ENCODE results near the gene ARF3. TPM values are rescaled to one million over a fixed set of nuclear protein-coding genes. Genes with fewer than 3 reads are reported as not detected.

Gene ARF3
- total RNA-seq, 2 experiments from 2014 or later, result 58.3 to 67.6 TPM

GRCh38 chr12:48960834-48961233 lies 3.5 kb upstream of the ARF3 start:
- no peak for TF ChIP-seq CTCF (IDR thresholded peaks at IDR 0.05)
- no peak for ATAC-seq
- POLR2A ChIA-PET, result interaction anchor here (2.2 kb wide), 1 partner anchor 17 kb away, joined by 6 read pairs; the partner anchor contains the start of gene WNT1
- Mint-ChIP-seq H3K27ac (no peak overlapping the region), H3K4me1 (ENCODE audit: low read depth) (peaks cover 15% of the 10 kb centered on the region), H3K9me3 (no peaks in the 10 kb centered on the region), H3K27me3 (peaks cover 7% of the 10 kb centered on the region), H3K36me3 (ENCODE audit: low read depth) (no peaks in the 10 kb centered on the region), H3K4me3 (no peak overlapping the region)
- CTCF ChIA-PET, result interaction anchor here (51.8 kb wide), 1 partner anchor 36 kb away, joined by 896 read pairs; the partner anchor contains the start of gene DDN
- no peak for DNase-seq
- intact Hi-C loops (cut with micrococcal nuclease), result no loop called here

DNA sequence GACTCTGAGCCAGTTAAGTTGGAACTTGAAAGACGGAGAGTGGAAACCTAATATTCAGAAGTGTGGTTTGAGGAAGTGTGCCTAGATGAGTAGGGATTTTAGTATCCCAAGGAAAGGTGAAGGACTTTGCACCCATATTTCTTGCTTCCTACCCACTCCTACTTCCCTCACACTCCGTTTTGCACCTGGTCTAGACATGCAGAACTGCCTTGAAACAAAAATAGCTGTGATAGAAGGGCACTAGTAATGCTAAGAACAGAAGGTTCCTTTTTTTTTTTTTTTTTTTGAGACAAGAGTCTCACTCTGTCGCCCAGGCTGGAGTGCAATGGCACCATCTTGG lies 732 bp upstream of the ARF3 start:
- Mint-ChIP-seq H3K9me3 (no peaks in the 10 kb centered on the region), H3K4me3 (peak overlapping the region; percentile 96), H3K27me3 (peaks cover 7% of the 10 kb centered on the region), H3K27ac (no peak overlapping the region), H3K36me3 (ENCODE audit: low read depth) (peaks cover 1% of the 10 kb centered on the region), H3K4me1 (ENCODE audit: low read depth) (peaks cover 25% of the 10 kb centered on the region)
- POLR2A ChIA-PET, result interaction anchor here (0.7 to 2.0 kb wide), 8 partner anchors 10 to 173 kb away, joined by 3 to 14 read pairs (median 4); partner anchors contain the start of genes FKBP11 and TUBA1B
- CTCF ChIA-PET, result interaction anchor here (0.9 to 51.8 kb wide), 15 partner anchors 11 to 130 kb away, joined by 3 to 896 read pairs (median 5); partner anchors contain the start of genes DDN, RHEBL1, WNT1 and WNT10B
- ATAC-seq, result no peak
- intact Hi-C loops (cut with micrococcal nuclease), result no loop called here
- TF ChIP-seq CTCF (IDR thresholded peaks at IDR 0.05), result no peak
- DNase-seq, result no peak

DNA sequence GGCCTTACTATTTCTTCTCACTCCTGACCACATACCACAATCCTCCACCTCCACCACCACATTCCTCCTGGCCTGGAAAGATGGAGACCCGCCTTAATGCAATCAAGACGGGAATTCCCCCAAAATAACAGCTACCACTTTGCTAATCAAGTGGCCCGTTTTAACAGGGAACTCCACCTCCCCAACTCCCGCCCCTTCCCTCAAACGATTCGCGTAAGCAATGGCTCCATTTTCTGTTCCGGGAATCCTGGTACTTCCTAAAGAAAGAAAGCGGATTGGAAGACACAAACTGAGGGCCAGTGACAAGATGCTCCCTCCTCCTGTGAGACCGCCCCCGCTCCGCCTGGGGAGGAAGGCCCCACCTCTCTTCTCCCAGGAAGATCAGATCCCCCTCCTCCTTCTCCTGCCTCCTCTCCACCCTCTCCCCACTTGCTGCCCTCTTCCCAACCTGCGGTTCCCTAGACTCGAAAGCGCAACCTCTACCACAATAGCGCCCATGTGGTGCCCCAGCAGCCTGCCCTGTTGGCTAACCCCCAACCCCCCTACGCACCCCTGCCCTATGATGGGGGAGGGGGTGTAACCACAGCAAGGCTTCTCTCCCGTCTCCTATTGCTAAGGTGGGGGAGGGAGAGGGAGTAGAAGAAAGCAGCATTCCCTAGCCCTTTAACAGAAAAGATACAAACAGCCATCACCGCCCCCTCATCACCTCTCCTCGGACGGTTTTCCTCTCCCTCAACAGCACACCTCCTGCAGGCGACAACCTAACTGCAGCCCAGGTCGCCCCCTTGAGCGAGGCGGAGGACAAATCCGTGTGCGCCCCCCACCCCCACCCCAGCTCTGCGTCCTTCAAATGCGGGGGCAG lies 777 bp downstream of the ARF3 start:
- intact Hi-C loops (cut with micrococcal nuclease), result no loop called here
- CTCF ChIA-PET, result interaction anchor here (0.6 to 51.8 kb wide), 19 partner anchors 8 to 142 kb away, joined by 3 to 896 read pairs (median 5); partner anchors contain the start of genes DDN, FKBP11, RHEBL1 and WNT1
- Mint-ChIP-seq H3K36me3 (ENCODE audit: low read depth) (peaks cover 1% of the 10 kb centered on the region), H3K4me3 (peak overlapping the region; percentile 96), H3K4me1 (ENCODE audit: low read depth) (peaks cover 25% of the 10 kb centered on the region), H3K27me3 (peaks cover 7% of the 10 kb centered on the region), H3K9me3 (no peaks in the 10 kb centered on the region), H3K27ac (peak overlapping the region; percentile 87)
- no peak for TF ChIP-seq CTCF (IDR thresholded peaks at IDR 0.05)
- peak; percentile 52 for DNase-seq
- ATAC-seq, result peak; percentile 51
- POLR2A ChIA-PET, result interaction anchor here (0.8 to 2.1 kb wide), 10 partner anchors 12 to 286 kb away, joined by 3 to 11 read pairs (median 4); partner anchors contain the start of genes DDX23, FKBP11 and WNT10B

DNA sequence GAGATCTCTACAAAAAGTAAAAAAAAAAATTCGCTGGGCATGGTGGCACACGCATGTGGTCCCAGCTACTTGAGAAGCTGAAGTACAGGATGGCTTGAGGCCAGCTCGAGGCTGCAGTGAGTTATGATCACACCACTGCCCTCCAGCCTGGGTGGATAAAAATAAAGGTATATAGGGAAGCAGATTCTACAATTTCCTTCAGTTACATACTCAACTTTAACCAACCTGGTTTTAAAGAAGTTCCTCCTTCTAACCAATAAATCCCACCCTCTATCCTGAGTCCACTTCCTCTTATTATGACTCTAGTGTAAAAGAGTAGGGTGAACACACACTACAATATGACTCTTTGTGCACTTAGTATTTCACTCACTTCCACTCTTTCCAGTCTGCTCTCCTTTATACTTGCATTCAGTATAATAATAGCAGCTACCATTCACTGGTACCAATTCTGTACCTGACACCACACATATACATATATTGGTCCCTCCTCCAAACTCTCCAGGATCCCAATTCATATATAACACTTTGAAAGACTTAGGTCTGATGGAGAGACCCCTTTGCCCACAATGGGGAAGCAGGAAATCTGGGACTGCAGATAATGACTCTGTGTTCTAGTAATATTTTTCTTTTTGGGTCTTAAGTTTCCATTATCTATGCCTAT lies 2.3 kb downstream of the ARF3 start:
- TF ChIP-seq CTCF (IDR thresholded peaks at IDR 0.05), result no peak
- H3K4me1 Mint-ChIP-seq (ENCODE audit: low read depth), result peaks cover 25% of the 10 kb centered on the region
- ATAC-seq (no peak), DNase-seq (no peak)
- H3K27ac Mint-ChIP-seq, result peak overlapping the region; percentile 13
- intact Hi-C loops (cut with micrococcal nuclease), result no loop called here
- ChIA-PET CTCF (interaction anchor here (1.0 to 51.8 kb wide), 7 partner anchors 18 to 109 kb away, joined by 3 to 896 read pairs (median 14); partner anchors contain the start of genes DDN, FKBP11 and WNT1), POLR2A (interaction anchor here (0.7 kb wide), 1 partner anchor 30 kb away, joined by 3 read pairs; the partner anchor contains the start of gene FKBP11)
- H3K4me3 Mint-ChIP-seq, result peak overlapping the region; percentile 96
- no peaks in the 10 kb centered on the region for H3K9me3 Mint-ChIP-seq
- H3K27me3 Mint-ChIP-seq, result peaks cover 1% of the 10 kb centered on the region
- H3K36me3 Mint-ChIP-seq (ENCODE audit: low read depth), result peaks cover 1% of the 10 kb centered on the region

All from activated CD8-positive, alpha-beta T cell treated with anti-CD3 and anti-CD28 coated beads for 36 hours (primary cell).